Loucy (cell line): ENCODE measurements around the gene MGLL.

Source experiments
- H2AFZ ChIP-seq: fragments of 200-600 bp; sonication (generic); 2 replicates; pipeline ENCODE4 v1.6.0; 2016; ENCODE audit warnings: antibody characterized with exemption, mild to moderate bottlenecking, low read length, moderate library complexity
- H3F3A ChIP-seq: fragments of 200-600 bp; 2 replicates; pipeline ENCODE4 v1.6.0; 2016; ENCODE audit warnings: antibody characterized with exemption, low read depth, mild to moderate bottlenecking
- H3K27me3 ChIP-seq: fragments of 200-600 bp; sonication (generic); 2 replicates; pipeline ENCODE4 v1.6.1; 2014; ENCODE audit warnings: low read length, mild to moderate bottlenecking; ENCODE audit not compliant: insufficient read depth, poor library complexity, severe bottlenecking
- H3K36me3 ChIP-seq: fragments of 200-600 bp; sonication (generic); 2 replicates; pipeline ENCODE4 v1.6.1; 2016; ENCODE audit warnings: low read length; ENCODE audit not compliant: insufficient read depth
- H3K4me1 ChIP-seq: fragments of 200-600 bp; sonication (generic); 2 replicates; pipeline ENCODE4 v1.5.1; 2014; ENCODE audit warnings: low read length, mild to moderate bottlenecking; ENCODE audit not compliant: insufficient read depth, poor library complexity, severe bottlenecking
- H3K4me2 ChIP-seq: fragments of 200-600 bp; sonication (generic); 2 replicates; pipeline ENCODE4 v1.6.0; 2014; ENCODE audit warnings: antibody characterized with exemption, low read length, low read depth, mild to moderate bottlenecking; ENCODE audit not compliant: poor library complexity, severe bottlenecking
- H3K4me3 ChIP-seq: fragments of 200-600 bp; sonication (generic); 2 replicates; pipeline ENCODE4 v1.5.1; 2014; ENCODE audit warnings: low read length, mild to moderate bottlenecking, mixed read lengths; ENCODE audit not compliant: poor library complexity, severe bottlenecking
- H3K79me2 ChIP-seq: fragments of 200-600 bp; sonication (generic); 2 replicates; pipeline ENCODE4 v1.6.1; 2014; ENCODE audit warnings: low read length; ENCODE audit not compliant: insufficient read depth
- H3K9ac ChIP-seq: fragments of 200-600 bp; sonication (generic); 2 replicates; pipeline ENCODE4 v1.6.0; 2014; ENCODE audit warnings: mild to moderate bottlenecking, low read depth, low read length, moderate library complexity; ENCODE audit not compliant: poor library complexity, severe bottlenecking
- H3K9me2 ChIP-seq: fragments of 200-600 bp; sonication (generic); replicated peaks from 2 replicates; pipeline ENCODE4 v1.6.1; 2016; ENCODE audit warnings: low read depth, low read length, mixed read lengths
- H3K9me3 ChIP-seq: fragments of 200-600 bp; sonication (generic); 2 replicates; pipeline ENCODE4 v1.6.1; 2014; ENCODE audit warnings: mild to moderate bottlenecking, antibody characterized with exemption, low read length, low read depth; ENCODE audit not compliant: insufficient read depth
- H4K20me1 ChIP-seq: fragments of 200-600 bp; sonication (generic); 2 replicates; pipeline ENCODE4 v1.6.0; 2014; ENCODE audit warnings: antibody characterized with exemption, low read length, mild to moderate bottlenecking; ENCODE audit not compliant: insufficient read depth, poor library complexity, severe bottlenecking
- CTCF ChIP-seq: fragments of 200-600 bp; sonication (generic); conservative IDR thresholded peaks from 2 replicates; pipeline ENCODE4 v1.5.1; 2014; ENCODE audit warnings: mild to moderate bottlenecking, antibody characterized with exemption, low read length
- EZH2phosphoT487 ChIP-seq: fragments of 200-600 bp; IDR thresholded peaks from 2 replicates; pipeline ENCODE4 v1.6.1; 2018; ENCODE audit warnings: antibody characterized with exemption, mild to moderate bottlenecking, moderate library complexity, borderline replicate concordance

The MGLL gene

GRCh38 chr3:127759826-127760225 lies 62.5 kb downstream of the MGLL start:
- no peak overlapping the region for H3K4me3 ChIP-seq
- H3K9ac ChIP-seq = peak overlapping the region; percentile 99
- no peaks in the 10 kb centered on the region for H3K27me3 ChIP-seq
- H3K36me3 ChIP-seq = peaks cover 19% of the 10 kb centered on the region; the same call in 1 of the 2 replicates
- no peaks in the 10 kb centered on the region for H4K20me1 ChIP-seq
- TF ChIP-seq CTCF = no peak
- no peak for TF ChIP-seq EZH2phosphoT487
- peak overlapping the region; percentile 91 for H3K4me2 ChIP-seq
- H3K9me2 ChIP-seq = no peaks in the 10 kb centered on the region
- H2AFZ ChIP-seq = no peak overlapping the region
- H3K4me1 ChIP-seq = peaks cover 64% of the 10 kb centered on the region
- H3F3A ChIP-seq = peaks cover 12% of the 10 kb centered on the region
- H3K9me3 ChIP-seq = no peaks in the 10 kb centered on the region
- H3K79me2 ChIP-seq = peaks cover 86% of the 10 kb centered on the region

- TF ChIP-seq EZH2phosphoT487 (no peak), CTCF (no peak)
- peaks cover 50% of the 10 kb centered on the region for H3K4me1 ChIP-seq
These were observed 64.3 kb downstream of the MGLL start for GRCh38 chr3:127758013-127758412.

GRCh38 chr3:127755305-127755681 lies 67.0 kb downstream of the MGLL start:
- H4K20me1 ChIP-seq = no peaks in the 10 kb centered on the region
- no peaks in the 10 kb centered on the region for H3K27me3 ChIP-seq
- peaks cover 32% of the 10 kb centered on the region; the same call in 1 of the 2 replicates for H3K36me3 ChIP-seq
- H3K4me1 ChIP-seq = peaks cover 47% of the 10 kb centered on the region
- H3K4me3 ChIP-seq = no peak overlapping the region
- H3K4me2 ChIP-seq = no peak overlapping the region
- no peak overlapping the region for H2AFZ ChIP-seq
- H3K9me2 ChIP-seq = no peaks in the 10 kb centered on the region
- no peak for TF ChIP-seq CTCF
- TF ChIP-seq EZH2phosphoT487 = no peak
- no peak overlapping the region for H3K9ac ChIP-seq
- H3F3A ChIP-seq = no peaks in the 10 kb centered on the region
- H3K9me3 ChIP-seq = no peaks in the 10 kb centered on the region
- H3K79me2 ChIP-seq = peaks cover 89% of the 10 kb centered on the region

More at GRCh38 chr3:127758013-127758412, 64.3 kb downstream of the MGLL start:
- Histone ChIP-seq H3K4me2 (no peak overlapping the region), H3K9me3 (no peaks in the 10 kb centered on the region), H3F3A (peaks cover 12% of the 10 kb centered on the region), H3K27me3 (no peaks in the 10 kb centered on the region), H3K4me3 (no peak overlapping the region), H4K20me1 (no peaks in the 10 kb centered on the region), H2AFZ (no peak overlapping the region), H3K9ac (no peak overlapping the region), H3K36me3 (peaks cover 26% of the 10 kb centered on the region; the same call in 1 of the 2 replicates), H3K9me2 (no peaks in the 10 kb centered on the region), H3K79me2 (peaks cover 86% of the 10 kb centered on the region)
